OCI-LY1 (cell line): ENCODE measurements around the gene CDH13.

Experiments
- H2AFZ ChIP-seq: fragments of 200-600 bp; sonication (generic), shearing (Covaris generic); 2 replicates; pipeline ENCODE4 v1.6.0; 2014; ENCODE audit warnings: antibody characterized with exemption, mild to moderate bottlenecking, low read length
- H3F3A ChIP-seq: fragments of 200-600 bp; sonication (generic), shearing (Covaris generic); 2 replicates; pipeline ENCODE4 v1.6.0; 2014; ENCODE audit warnings: mild to moderate bottlenecking, antibody characterized with exemption, low read length, moderate library complexity; ENCODE audit not compliant: insufficient read depth
- H3K27ac ChIP-seq: fragments of 200-600 bp; sonication (generic); 2 replicates; pipeline ENCODE4 v1.5.1; 2014; ENCODE audit warnings: low read length, mixed run types, mild to moderate bottlenecking, low read depth; ENCODE audit not compliant: poor library complexity, severe bottlenecking
- H3K27me3 ChIP-seq: fragments of 200-600 bp; sonication (generic); 2 replicates; pipeline ENCODE4 v1.6.0; 2014; ENCODE audit warnings: antibody characterized with exemption, mild to moderate bottlenecking, low read length, moderate library complexity; ENCODE audit not compliant: insufficient read depth
- H3K36me3 ChIP-seq: fragments of 200-600 bp; sonication (generic); 2 replicates; pipeline ENCODE4 v1.6.1; 2014; ENCODE audit warnings: mild to moderate bottlenecking, antibody characterized with exemption, low read length, moderate library complexity, mixed read lengths; ENCODE audit not compliant: insufficient read depth
- H3K4me1 ChIP-seq: fragments of 200-600 bp; sonication (generic); 2 replicates; pipeline ENCODE4 v1.5.1; 2014; ENCODE audit warnings: mild to moderate bottlenecking, low read length, moderate library complexity; ENCODE audit not compliant: insufficient read depth, severe bottlenecking
- H3K4me2 ChIP-seq: fragments of 200-600 bp; sonication (generic), shearing (Covaris generic); 2 replicates; pipeline ENCODE4 v1.6.1; 2014; ENCODE audit warnings: low read length
- H3K4me3 ChIP-seq: fragments of 200-600 bp; sonication (generic); 2 replicates; pipeline ENCODE4 v1.5.1; 2014; ENCODE audit warnings: low read length, low read depth, mild to moderate bottlenecking, mixed read lengths; ENCODE audit not compliant: poor library complexity, severe bottlenecking
- H3K79me2 ChIP-seq: fragments of 200-600 bp; shearing (Covaris generic); 2 replicates; pipeline ENCODE4 v1.6.1; 2016; ENCODE audit warnings: mixed run types, low read length, mixed read lengths; ENCODE audit not compliant: insufficient read depth
- H3K9ac ChIP-seq: fragments of 200-600 bp; sonication (generic), shearing (Covaris generic); 2 replicates; pipeline ENCODE4 v1.6.1; 2014; ENCODE audit warnings: mild to moderate bottlenecking, low read length, mixed read lengths
- H3K9me2 ChIP-seq: fragments of 200-600 bp; sonication (generic), shearing (Covaris generic); 2 replicates; pipeline ENCODE4 v1.6.1; 2014; ENCODE audit warnings: low read depth, mild to moderate bottlenecking, low read length, mixed read lengths
- H3K9me3 ChIP-seq: fragments of 200-600 bp; shearing (Covaris generic); 2 replicates; pipeline ENCODE4 v1.6.1; 2014; ENCODE audit warnings: low read length, mixed read lengths
- H4K20me1 ChIP-seq: fragments of 200-600 bp; sonication (generic), shearing (Covaris generic); 2 replicates; pipeline ENCODE4 v1.6.0; 2016; ENCODE audit warnings: mild to moderate bottlenecking, low read length; ENCODE audit not compliant: insufficient read depth
- EZH2 ChIP-seq: fragments of 200-600 bp; sonication (generic), shearing (Covaris generic); IDR thresholded peaks from 2 replicates; pipeline ENCODE4 v1.8.0; 2017; ENCODE audit warnings: borderline replicate concordance, mixed run types, mild to moderate bottlenecking, antibody characterized with exemption, low read length, moderate library complexity, mixed read lengths
- TF ChIP-seq, protein P1 (sequence below): fragments of 200-600 bp; sonication (generic), shearing (Covaris generic); IDR thresholded peaks from 2 replicates; pipeline ENCODE4 v1.5.1; 2017; ENCODE audit warnings: mild to moderate bottlenecking, antibody characterized with exemption, low read length, moderate library complexity, mixed read lengths

Gene CDH13

GRCh38 chr16:82963653-82964052 is 336.9 kb downstream of the CDH13 start:
- H3K79me2 ChIP-seq = no peaks in the 10 kb centered on the region
- H3K4me2 ChIP-seq = no peak overlapping the region
- H3K9ac ChIP-seq = no peak overlapping the region
- no peaks in the 10 kb centered on the region for H3F3A ChIP-seq
- H3K4me3 ChIP-seq = no peak overlapping the region
- TF ChIP-seq EZH2 = no peak
- TF ChIP-seq, protein P1, sequence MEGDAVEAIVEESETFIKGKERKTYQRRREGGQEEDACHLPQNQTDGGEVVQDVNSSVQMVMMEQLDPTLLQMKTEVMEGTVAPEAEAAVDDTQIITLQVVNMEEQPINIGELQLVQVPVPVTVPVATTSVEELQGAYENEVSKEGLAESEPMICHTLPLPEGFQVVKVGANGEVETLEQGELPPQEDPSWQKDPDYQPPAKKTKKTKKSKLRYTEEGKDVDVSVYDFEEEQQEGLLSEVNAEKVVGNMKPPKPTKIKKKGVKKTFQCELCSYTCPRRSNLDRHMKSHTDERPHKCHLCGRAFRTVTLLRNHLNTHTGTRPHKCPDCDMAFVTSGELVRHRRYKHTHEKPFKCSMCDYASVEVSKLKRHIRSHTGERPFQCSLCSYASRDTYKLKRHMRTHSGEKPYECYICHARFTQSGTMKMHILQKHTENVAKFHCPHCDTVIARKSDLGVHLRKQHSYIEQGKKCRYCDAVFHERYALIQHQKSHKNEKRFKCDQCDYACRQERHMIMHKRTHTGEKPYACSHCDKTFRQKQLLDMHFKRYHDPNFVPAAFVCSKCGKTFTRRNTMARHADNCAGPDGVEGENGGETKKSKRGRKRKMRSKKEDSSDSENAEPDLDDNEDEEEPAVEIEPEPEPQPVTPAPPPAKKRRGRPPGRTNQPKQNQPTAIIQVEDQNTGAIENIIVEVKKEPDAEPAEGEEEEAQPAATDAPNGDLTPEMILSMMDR = no peak
- H3K27ac ChIP-seq = no peak overlapping the region
- no peaks in the 10 kb centered on the region for H3K27me3 ChIP-seq
- H3K36me3 ChIP-seq = no peaks in the 10 kb centered on the region
- no peaks in the 10 kb centered on the region for H4K20me1 ChIP-seq
- H3K4me1 ChIP-seq = no peaks in the 10 kb centered on the region
- no peaks in the 10 kb centered on the region for H3K9me2 ChIP-seq
- H3K9me3 ChIP-seq = no peaks in the 10 kb centered on the region
- no peak overlapping the region for H2AFZ ChIP-seq

DNA sequence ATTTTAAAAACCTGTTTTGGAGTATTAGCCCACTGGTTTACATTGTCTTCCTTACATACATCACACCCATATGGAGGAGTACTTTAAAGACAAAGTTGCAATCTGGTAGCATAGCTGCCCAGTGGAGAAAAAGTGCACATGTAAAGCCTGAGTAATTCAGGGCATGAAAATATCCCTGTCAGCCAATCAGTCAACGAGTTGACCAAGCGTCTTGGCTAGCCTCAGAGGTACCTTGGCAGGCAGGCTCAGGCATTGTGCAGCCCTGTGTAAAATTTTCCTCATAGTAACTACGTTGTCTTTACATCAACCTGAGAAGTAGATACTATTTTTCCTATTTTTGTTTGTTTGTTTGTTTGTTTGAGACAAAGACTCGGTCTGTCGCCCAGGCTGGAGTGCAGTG is 339.0 kb downstream of the CDH13 start:
- no peak overlapping the region for H3K4me2 ChIP-seq
- no peaks in the 10 kb centered on the region for H3K4me1 ChIP-seq
- no peak overlapping the region for H3K9ac ChIP-seq
- TF ChIP-seq EZH2 = no peak
- TF ChIP-seq, protein P1 = no peak
- H2AFZ ChIP-seq = no peak overlapping the region
- H3K27me3 ChIP-seq = no peaks in the 10 kb centered on the region
- no peak overlapping the region for H3K4me3 ChIP-seq
- no peaks in the 10 kb centered on the region for H3K9me3 ChIP-seq
- H3K79me2 ChIP-seq = no peaks in the 10 kb centered on the region
- H3F3A ChIP-seq = no peaks in the 10 kb centered on the region
- no peak overlapping the region for H3K27ac ChIP-seq
- no peaks in the 10 kb centered on the region for H3K36me3 ChIP-seq
- no peaks in the 10 kb centered on the region for H4K20me1 ChIP-seq
- no peaks in the 10 kb centered on the region for H3K9me2 ChIP-seq

DNA sequence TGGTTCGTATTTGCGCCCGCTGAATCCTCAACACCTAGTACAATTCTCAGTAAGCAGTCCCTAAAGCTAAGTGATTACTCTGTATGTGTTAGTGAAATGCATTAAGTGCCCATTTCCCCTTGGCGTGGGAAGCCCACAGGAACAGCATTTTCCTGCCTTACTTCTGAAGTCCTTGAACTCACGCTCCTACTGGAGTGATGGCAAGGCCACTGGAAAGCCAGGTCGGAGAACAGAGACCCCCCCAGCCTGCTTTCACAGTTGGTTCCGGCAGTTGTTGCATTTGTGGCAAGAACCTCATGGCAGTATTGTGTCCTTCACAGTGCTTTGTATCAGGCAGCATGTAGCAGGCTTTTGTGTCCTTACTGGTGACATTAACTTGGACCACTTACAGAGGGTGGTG is 340.7 kb downstream of the CDH13 start:
- Histone ChIP-seq H3K4me2 (no peak overlapping the region), H3K79me2 (no peaks in the 10 kb centered on the region), H3K4me1 (no peaks in the 10 kb centered on the region), H3F3A (no peaks in the 10 kb centered on the region), H3K4me3 (no peak overlapping the region), H3K9ac (no peak overlapping the region), H3K27me3 (0 out of 2 replicates have a peak, but pooled peaks cover 1% of the 10 kb centered on the region), H3K9me2 (no peaks in the 10 kb centered on the region), H3K9me3 (no peaks in the 10 kb centered on the region), H2AFZ (no peak overlapping the region), H3K27ac (no peak overlapping the region), H4K20me1 (no peaks in the 10 kb centered on the region), H3K36me3 (no peaks in the 10 kb centered on the region)
- TF ChIP-seq EZH2 = no peak
- TF ChIP-seq, protein P1 = no peak
